ENCODE measurements around the gene KRTAP5-9.

Gene KRTAP5-9

GRCh38 chr11:71502871-71503435 lies 45.3 kb upstream of the KRTAP5-9 start:
- no peak for TF ChIP-seq CTCF (IDR thresholded peaks at IDR 0.05; ENCODE audit: insufficient read depth, low read length, poor library complexity, severe bottlenecking)
- no peak for TF ChIP-seq EZH2phosphoT487 (conservative IDR thresholded peaks at IDR 0.05; ENCODE audit: low read length)
- Histone ChIP-seq H3K36me3 (ENCODE audit: low read length) (no peaks in the 10 kb centered on the region; the same call in 1 of the 2 replicates), H3F3A (ENCODE audit: insufficient read depth) (no peaks in the 10 kb centered on the region), H3K27me3 (ENCODE audit: low read length) (no peaks in the 10 kb centered on the region), H3K9me2 (replicated peaks; ENCODE audit: insufficient read depth, low read length) (no peaks in the 10 kb centered on the region), H4K20me1 (ENCODE audit: low read depth, low read length) (no peaks in the 10 kb centered on the region), H2AFZ (ENCODE audit: low read depth, low read length, severe bottlenecking) (no peak overlapping the region), H3K79me2 (ENCODE audit: insufficient read depth, low read length) (no peaks in the 10 kb centered on the region), H3K4me2 (ENCODE audit: low read depth, low read length, poor library complexity, severe bottlenecking) (no peak overlapping the region), H3K27ac (ENCODE audit: low read depth, low read length) (no peak overlapping the region), H3K9ac (ENCODE audit: low read length) (no peak overlapping the region), H3K9me3 (ENCODE audit: insufficient read depth, low read length) (no peaks in the 10 kb centered on the region), H3K4me3 (ENCODE audit: insufficient read depth, low read length, poor library complexity, severe bottlenecking) (no peak overlapping the region)

GRCh38 chr11:71504531-71504930 lies 43.7 kb upstream of the KRTAP5-9 start:
- Histone ChIP-seq H3K27ac (ENCODE audit: low read depth, low read length) (no peak overlapping the region), H3K9me2 (replicated peaks; ENCODE audit: insufficient read depth, low read length) (no peaks in the 10 kb centered on the region), H3K4me3 (ENCODE audit: insufficient read depth, low read length, poor library complexity, severe bottlenecking) (no peak overlapping the region), H3F3A (ENCODE audit: insufficient read depth) (no peaks in the 10 kb centered on the region), H2AFZ (ENCODE audit: low read depth, low read length, severe bottlenecking) (no peak overlapping the region), H3K4me2 (ENCODE audit: low read depth, low read length, poor library complexity, severe bottlenecking) (no peak overlapping the region), H4K20me1 (ENCODE audit: low read depth, low read length) (no peaks in the 10 kb centered on the region), H3K36me3 (ENCODE audit: low read length) (no peaks in the 10 kb centered on the region), H3K9ac (ENCODE audit: low read length) (no peak overlapping the region), H3K27me3 (ENCODE audit: low read length) (no peaks in the 10 kb centered on the region), H3K9me3 (ENCODE audit: insufficient read depth, low read length) (no peaks in the 10 kb centered on the region; the same call in 1 of the 2 replicates), H3K79me2 (ENCODE audit: insufficient read depth, low read length) (no peaks in the 10 kb centered on the region)
- TF ChIP-seq EZH2phosphoT487 (conservative IDR thresholded peaks at IDR 0.05; ENCODE audit: low read length) (no peak), CTCF (IDR thresholded peaks at IDR 0.05; ENCODE audit: insufficient read depth, low read length, poor library complexity, severe bottlenecking) (no peak)

- H3K9me2 ChIP-seq (replicated peaks; ENCODE audit: insufficient read depth, low read length): no peaks in the 10 kb centered on the region
- no peaks in the 10 kb centered on the region for H3K27me3 ChIP-seq (ENCODE audit: low read length)
- H3K4me2 ChIP-seq (ENCODE audit: low read depth, low read length, poor library complexity, severe bottlenecking): no peak overlapping the region
- TF ChIP-seq EZH2phosphoT487 (conservative IDR thresholded peaks at IDR 0.05; ENCODE audit: low read length) (no peak), CTCF (IDR thresholded peaks at IDR 0.05; ENCODE audit: insufficient read depth, low read length, poor library complexity, severe bottlenecking) (no peak)
- no peaks in the 10 kb centered on the region for H3K36me3 ChIP-seq (ENCODE audit: low read length)
- H3K9me3 ChIP-seq (ENCODE audit: insufficient read depth, low read length): no peaks in the 10 kb centered on the region; the same call in 1 of the 2 replicates
- H3K79me2 ChIP-seq (ENCODE audit: insufficient read depth, low read length): no peaks in the 10 kb centered on the region
- H3K27ac ChIP-seq (ENCODE audit: low read depth, low read length): no peak overlapping the region
- H4K20me1 ChIP-seq (ENCODE audit: low read depth, low read length): no peaks in the 10 kb centered on the region
- H2AFZ ChIP-seq (ENCODE audit: low read depth, low read length, severe bottlenecking): no peak overlapping the region
- H3K9ac ChIP-seq (ENCODE audit: low read length): no peak overlapping the region
- H3K4me3 ChIP-seq (ENCODE audit: insufficient read depth, low read length, poor library complexity, severe bottlenecking): no peak overlapping the region
- H3F3A ChIP-seq (ENCODE audit: insufficient read depth): no peaks in the 10 kb centered on the region
Observed at GRCh38 chr11:71505001-71505400, 43.2 kb upstream of the KRTAP5-9 start.
